DOHH2 (cell line): ENCODE results near the gene F5.

Experiments used
- CTCF ChIP-seq: fragments of 200-600 bp; sonication (generic); IDR thresholded peaks from one replicate; pipeline ENCODE4 v1.5.1; 2014; ENCODE audit warnings: antibody characterized with exemption, mild to moderate bottlenecking, low read depth, low read length; ENCODE audit not compliant: poor library complexity, severe bottlenecking
- EZH2phosphoT487 ChIP-seq: fragments of 200-600 bp; sonication (generic); IDR thresholded peaks from 2 replicates; pipeline ENCODE4 v1.6.1; 2017; ENCODE audit warnings: borderline replicate concordance, mild to moderate bottlenecking, antibody characterized with exemption, low read length, moderate library complexity, mixed read lengths

- TF ChIP-seq CTCF: no peak
- no peak for TF ChIP-seq EZH2phosphoT487
Measured at GRCh38 chr1:169523904-169524303, 62.4 kb downstream of the F5 start.
